Stimulated activated naive CD4-positive, alpha-beta T cell (primary cell): ENCODE measurements around the gene ZNF148.
"Not testable (repeated sequence)": the region's sequence is repeated elsewhere in the genome, so short reads cannot be mapped to it uniquely, and the experiment has no call there.

Experiments used
- DNase-seq, 6 experiments: peaks; one replicate each; lab custom pipeline; 2025; lab: John Stamatoyannopoulos, UW

Gene ZNF148

DNA sequence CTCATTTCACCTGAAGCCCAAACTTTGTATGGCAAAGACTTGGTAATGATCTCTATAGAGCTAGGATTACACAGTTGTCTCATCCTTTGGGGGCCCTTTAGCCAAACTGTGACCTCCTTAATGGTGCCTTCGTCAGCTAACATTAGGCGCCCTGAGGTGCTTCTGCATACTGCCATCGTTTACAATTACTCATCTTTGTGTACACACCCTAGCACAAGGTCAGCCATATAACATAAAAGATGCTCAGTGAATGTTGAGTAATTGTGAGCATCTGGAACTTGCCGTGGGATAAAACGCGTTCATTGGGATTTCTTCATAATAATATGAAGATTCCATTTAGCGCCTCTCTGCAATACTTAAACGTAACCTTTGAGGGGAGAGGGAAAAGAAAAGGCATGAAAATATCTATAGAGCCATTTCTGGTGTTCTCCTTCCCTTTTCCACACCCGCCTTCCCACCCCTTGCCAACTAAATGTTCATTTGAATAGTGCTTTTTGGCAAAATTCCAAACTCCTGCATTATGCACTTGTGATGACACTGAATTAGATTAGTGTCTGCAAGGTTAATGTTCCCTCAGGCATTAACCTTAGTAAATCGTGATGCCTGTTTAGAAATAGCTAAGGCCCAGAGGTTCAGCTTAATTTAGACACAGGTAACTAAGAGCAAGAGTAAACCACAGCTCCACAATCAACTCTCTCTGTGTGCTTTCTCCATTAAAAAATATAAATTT is 990 bp upstream of the ZNF148 start:
- no peak for DNase-seq

DNA sequence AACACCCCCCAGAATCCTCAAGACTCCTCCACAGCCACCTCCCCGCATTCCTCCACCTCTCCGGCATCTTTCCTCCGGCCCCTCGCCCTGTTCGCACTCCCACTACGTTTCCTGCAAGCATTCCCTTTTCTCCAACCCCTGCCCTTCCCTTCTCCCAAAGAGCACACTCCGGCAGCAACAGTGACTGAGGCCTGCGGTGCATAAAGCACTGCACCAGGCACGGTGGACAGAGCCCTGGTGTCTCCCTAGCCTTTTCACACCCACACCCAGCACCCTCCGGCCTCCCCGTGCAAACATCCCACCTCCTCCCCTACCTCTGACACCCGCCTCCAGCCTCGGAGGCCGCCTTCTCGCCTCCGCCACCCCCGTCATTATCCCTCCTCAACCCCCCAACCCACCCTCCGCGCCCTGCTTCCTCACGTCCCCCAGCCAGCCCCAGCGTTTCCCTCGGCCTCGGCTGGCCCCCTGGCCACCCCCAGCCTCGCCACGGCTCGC is 577 bp downstream of the ZNF148 start:
- DNase-seq = peak in 2 of 6 experiments; percentile 42 to 49

DNA sequence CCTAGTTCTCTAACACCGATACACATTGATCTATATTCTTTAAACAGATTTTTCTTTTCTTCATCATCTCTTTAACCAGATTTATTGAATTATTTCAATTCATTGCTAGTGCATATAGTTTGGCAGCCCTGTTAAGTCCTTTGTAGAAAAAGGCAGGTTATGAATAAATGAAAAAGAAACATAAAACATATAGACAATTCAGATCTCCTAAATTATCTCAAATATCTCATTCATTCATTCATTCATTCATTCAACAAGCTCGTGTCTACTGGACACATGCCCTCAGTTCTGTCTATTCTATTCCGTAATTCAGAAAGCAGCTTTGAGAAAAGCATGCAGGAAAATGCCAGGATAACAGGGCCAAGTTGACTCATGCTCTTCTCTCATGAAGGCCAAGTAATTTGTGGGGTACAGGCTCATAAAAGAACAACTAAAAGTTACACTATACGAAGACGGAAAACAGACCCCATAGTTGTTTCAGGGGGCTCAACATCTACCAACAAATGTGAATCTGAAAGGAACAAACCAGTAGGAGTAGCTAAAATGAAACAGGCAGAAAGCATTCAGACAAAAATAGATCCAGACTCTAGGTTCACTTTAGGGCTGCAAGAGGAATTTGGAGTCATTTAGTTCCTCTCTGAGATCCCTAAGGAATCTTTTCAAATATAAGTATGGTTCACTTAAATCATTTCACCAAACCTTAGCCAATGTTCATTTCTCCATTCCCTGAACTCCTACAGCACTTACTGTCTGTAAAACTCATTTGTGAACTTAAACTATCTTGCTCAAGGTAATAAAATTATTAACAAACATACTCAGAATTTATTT is 7.5 kb downstream of the ZNF148 start:
- no peak for DNase-seq

DNA sequence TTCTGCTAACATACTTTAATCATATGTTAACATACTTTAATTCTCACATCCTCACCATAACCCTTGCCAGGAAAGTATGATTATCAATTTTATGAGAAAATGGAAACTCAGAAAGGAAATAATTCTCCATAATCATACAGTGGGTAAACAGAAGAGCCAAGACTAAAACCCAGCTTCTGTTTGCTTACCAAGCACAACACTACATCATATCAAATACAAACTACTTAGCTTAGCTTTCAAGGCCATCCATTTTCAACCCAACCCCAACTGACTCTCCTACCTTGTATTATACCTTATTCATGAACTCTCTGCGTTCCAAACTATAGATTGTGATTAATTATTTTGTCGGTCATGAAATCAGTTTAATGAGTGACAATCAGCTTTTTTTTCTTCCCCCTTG is 9.0 kb downstream of the ZNF148 start:
- DNase-seq = no peak

DNA sequence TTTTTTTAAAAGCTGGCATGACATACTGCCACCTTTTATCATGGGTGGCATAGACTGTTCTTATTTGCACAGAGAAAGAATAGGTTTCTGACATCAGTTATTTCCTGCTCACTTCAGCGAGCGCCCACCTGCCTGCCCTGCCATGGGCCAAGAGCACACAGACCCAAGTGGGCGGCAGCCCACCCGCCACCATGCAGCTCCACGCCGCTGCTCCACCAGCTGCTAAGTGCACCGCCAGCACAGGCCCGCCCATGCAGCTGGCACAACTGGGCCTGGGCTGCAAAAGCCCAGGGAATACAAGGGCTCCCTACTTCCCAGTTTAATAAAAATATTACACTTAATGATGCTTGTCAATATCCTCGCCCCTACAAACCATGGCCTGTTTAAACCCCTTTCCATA is 15.4 kb downstream of the ZNF148 start:
- DNase-seq = no peak

DNA sequence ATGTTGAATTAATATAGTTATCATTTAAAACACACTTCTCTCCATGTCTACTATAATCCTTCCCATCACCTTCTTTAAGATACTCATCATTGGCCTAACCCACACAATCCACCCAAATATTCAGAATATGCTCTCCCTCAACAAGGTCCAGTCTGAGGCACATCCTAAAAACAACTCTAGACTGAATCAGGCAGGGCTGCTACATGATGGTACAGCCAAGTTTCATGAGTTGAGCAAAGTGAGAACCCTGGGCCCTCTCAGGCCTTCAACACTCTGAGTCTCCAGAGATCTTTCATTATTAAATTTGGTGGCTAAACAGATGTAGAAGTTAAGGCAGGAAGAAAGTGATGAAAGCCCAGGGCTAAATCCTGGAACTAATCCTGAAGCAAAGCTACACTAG is 16.2 kb downstream of the ZNF148 start:
- DNase-seq = no peak

DNA sequence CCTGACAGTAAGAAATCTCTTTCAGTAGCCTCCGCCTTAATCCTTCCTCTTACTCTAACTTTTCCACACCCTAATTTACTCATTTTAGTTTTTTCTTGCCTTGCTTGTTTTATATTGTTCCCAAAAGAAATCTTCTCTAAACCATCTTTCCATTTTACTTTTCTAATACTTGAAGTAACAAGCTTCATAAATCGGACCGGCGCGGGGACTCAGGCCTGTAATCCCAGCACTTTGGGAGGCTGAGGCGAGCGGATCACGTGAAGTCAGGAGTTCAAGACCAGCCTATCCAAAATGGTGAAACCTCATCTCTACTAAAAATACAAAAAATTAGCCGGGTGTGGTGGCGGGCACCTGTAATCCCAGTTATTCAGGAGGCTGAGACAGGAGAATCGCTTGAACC is 17.3 kb downstream of the ZNF148 start:
- DNase-seq = no peak

DNA sequence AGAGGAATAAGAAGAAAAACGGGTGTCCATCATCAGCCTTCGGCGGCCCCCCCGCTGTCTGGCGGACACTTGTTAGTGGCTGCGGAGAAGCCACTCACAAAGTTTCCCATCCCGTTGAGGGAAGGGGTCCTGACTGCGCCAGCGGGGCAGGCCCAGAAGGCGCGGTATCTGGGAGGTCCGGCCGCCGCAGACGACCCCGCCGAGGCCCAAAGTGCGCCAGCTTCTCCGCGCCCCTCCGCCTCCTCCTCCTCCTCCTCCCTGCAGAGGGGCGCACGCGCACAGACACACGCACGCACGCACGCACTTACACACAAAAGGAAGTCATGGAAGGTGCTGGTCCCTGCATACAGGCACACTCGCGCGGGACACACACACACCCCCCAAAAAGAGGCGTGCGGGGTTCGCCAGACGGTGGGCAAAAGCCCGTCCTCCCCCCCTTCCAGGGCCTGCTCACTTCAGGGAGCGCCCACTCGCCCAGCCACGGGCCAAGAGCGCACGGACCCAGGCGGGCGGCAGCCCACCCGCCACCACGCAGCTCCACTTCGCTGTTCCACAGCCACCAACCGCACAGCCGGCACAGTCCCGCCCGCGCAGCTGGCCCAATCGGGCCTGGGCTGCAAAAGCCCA is 18.0 kb downstream of the ZNF148 start:
- peak; percentile 60 to 72 (median 68) for DNase-seq

DNA sequence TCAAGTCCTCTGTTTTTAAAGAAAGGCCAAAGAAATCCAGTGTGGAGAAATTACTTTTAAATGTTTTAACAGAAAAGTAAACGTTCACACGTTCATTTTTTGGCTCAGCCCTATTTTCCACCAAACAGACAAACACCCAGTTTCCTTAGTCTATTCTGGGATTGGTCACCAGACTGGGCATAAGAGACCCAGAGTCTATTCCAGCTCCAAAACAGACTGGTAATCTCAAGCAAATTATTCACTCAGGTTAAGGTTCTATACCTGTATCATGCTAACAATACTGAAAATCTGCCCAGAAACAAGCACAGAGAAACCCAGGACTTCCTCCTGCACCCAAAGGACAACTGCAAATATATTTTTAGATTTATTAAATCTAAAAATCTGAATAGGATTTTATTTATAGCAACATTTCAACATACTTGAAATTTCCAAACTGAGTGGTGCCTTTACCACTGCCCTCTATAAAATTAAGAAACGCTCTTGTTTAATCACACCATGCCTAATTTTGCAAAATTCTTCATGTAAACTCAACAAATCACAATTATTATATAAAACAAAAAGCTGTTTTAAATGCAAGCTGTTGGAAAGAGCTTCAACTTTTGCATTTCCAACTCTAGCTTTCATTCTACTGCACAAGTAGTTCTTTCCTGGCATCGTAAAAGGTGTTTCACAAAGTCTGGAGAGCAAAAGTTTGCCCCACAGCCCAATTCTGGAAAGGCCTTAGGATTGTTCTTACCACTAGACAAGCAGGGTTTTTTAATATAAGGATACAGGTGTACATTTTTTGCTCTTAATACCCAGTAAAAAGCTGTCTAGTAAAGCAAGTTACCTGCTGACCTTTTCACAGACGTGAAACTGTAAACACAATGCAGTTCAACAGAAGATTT is 18.7 kb downstream of the ZNF148 start:
- no peak for DNase-seq

DNA sequence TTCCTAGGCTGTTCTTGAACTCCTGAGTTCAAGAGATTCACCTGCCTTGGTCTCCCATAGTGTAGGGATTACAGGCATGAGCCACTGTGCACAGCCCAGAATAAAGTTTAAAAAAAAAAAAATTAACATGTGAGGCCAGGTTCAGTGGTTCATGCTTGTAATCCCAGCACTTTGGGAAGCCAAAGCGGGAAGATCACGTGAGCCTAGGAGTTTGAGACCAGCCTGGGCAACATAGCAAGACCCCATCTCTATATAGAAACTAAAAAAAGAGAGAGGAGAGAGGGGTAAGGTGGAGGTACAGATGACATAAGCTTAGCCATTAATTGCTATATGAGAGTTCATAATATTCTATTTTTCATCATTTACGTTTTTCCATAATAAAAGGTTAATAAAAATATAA is 21.5 kb downstream of the ZNF148 start:
- DNase-seq = no peak

DNA sequence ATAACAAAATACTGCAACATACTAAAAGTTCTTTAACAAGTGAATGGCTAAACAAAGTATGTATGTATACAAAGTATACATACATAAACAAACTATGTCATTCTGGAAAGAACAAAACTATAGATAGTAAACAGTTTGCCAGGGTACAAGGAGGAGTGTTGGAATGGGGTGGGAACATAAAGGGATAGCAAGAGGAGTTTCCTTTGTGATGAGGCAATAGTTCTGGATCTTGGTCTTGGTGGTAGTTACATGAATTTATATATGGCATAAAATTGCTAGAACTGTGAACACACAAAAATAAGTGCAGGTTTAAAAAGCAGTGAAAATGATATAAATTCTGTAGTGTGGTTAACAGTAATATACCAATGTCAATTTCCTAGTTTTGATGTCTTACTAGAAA is 22.0 kb downstream of the ZNF148 start:
- DNase-seq = no peak

DNA sequence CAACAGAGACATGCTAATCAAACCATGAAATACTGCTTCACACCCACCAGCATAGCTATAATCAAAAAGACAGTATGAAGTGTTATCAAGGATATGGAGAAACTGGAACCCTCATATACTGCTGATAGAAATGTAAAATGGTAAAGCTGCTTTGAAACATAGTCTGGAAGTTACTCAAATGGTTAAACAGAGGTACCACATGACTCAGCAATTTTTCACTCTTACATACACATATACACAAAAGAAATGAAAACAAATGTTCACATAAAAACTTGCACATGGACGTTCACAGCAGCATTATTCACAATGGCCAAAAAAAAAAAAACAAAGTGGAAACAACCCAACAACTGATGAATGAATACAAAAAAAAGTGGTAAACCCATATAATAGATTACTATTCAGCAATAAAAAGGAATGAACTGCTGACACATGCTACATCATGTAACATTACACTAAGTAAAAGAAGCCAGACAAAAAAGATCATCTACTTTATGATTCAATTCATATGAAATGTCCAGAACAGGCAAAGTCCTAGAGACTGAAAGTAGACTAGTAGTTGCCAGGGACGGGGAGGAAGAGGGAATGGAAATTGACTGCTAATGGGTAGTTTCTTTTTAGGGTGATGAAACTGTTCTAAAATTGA is 23.2 kb downstream of the ZNF148 start:
- DNase-seq = no peak

DNA sequence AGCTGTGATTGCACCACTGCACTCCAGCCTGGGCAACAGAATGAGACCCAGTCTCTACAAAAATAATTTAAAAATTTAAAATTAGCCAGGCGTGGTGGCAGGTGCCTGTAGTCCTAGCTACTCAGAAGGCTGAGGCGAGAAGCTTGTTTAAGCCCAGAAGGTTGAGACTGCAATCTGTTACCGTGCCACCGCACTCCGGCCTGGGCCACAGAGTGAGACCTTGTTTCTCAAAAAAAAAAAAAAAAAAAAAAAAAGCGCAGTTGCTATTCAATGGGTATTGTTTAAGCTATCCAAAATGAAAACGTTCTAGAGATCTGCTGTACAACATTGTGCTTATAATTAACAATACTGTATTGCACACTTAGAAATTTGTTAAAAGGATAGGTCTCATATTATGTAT is 24.0 kb downstream of the ZNF148 start:
- no peak for DNase-seq

DNA sequence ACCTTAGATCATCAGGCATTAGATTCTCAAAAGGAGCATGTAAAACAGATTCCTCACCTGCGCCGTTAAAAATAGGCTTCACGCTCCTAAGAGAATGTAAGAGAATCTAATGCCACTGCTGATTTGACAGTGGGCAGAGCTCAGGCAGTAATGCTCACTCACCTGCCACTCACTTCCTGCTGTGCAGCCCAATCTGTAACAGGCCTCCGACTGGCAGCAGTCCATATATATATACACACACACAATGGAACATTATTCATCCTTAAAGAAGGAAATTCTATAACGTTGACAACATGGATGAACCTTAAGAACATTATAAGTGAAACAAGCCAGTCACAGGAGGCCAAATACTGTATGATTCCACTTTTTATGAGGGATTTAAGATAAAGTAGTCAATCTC is 24.5 kb downstream of the ZNF148 start:
- no peak for DNase-seq

DNA sequence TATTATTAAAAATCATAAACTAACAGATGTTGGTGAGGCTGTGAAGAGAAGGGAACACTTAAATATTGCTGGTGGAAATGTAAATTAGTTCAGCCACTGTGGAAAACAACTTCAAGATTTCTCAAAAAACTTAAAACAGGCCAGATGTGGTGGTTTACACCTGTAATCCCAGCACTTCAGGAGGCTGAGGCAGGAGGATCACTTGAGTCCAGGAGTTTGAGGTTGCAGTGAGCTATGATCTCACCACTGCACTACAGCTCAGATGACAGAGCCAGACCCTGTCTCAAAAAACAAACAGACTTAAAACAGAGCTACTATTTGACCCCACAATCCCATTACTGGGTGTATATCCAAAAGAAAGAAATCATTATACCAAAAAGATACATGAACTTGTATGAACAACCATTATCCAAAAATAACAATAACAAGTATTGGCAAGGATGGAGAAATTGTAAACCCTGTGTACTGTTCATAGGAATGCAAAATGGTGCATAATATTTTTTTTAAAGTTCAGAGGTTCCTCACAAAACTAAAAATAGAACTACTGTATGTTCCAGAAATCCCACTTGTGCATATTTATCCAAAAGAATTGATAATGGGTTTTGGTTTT is 25.5 kb downstream of the ZNF148 start:
- DNase-seq = no peak

DNA sequence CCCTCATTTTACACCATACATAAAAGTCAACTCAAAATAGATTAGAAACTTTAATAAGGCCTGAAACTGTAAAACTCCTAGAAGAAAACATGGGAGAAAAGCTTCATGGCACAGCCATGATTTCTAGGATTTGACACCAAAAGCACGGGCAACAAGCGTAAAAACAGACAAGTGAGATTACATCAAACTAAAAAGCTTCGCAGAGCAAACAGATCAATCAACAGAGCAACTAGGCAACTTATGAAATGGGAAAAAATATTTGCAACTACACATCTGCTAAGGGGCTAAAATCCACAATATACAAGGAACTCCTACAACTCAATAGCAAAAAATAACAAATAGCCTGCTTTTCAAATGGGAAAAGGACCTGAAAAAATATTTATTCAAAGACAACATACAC is 26.1 kb downstream of the ZNF148 start:
- DNase-seq = no peak

DNA sequence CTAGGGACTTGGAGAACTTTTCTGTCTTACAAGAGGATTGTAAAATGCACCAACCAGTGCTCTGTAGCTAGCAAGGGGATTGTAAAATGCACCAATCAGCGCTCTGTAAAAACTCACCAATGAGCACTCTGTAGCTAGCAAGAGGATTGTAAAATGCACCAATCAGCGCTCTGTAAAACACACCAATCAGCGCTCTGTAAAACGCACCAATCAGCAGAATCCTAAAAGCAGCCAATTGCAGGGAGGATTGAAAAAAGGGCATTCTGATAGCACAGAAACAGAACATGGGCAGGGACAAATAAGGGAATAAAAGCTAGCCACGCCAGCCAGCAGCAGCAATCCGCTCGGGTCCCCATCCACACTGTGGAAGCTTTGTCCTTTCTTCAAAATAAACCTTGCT is 31.8 kb downstream of the ZNF148 start:
- DNase-seq = not testable (repeated sequence)

DNA sequence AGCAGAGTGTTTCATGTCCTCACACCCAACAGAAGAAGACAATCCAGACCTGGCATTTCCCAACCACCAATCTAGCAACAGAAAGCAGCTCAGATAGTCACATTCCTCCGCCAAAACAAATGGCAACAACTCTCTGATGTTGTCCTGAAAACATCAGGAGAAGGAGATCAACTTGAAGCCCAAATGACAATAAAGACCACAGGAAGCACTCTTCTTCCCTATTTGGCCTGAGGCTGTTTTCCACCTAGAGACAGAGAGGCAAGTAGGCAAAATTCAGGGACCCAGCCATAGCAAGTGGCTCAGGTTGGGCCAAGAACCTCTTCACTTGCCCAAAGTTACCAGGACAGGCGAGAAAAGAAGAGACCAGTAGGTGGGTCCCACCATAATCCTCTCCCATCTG is 35.0 kb downstream of the ZNF148 start:
- no peak for DNase-seq

DNA sequence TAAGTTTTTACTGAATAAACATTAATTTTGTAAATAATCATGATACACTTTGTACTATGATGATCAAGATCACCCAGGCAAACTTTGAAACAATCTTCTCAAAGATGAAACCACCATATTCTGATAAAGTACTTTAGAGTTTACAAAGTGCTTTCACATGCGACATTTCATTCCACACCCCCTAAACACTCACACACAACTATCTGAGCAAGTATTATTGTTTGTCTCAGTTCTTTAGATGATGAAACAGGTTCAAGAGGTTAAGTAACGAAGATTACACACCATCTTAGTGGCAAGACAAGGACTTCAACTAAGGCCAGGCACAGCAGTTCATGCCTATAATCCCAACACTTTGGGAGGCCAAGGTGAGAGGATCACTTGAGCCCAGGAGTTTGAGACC is 37.6 kb downstream of the ZNF148 start:
- no peak for DNase-seq

DNA sequence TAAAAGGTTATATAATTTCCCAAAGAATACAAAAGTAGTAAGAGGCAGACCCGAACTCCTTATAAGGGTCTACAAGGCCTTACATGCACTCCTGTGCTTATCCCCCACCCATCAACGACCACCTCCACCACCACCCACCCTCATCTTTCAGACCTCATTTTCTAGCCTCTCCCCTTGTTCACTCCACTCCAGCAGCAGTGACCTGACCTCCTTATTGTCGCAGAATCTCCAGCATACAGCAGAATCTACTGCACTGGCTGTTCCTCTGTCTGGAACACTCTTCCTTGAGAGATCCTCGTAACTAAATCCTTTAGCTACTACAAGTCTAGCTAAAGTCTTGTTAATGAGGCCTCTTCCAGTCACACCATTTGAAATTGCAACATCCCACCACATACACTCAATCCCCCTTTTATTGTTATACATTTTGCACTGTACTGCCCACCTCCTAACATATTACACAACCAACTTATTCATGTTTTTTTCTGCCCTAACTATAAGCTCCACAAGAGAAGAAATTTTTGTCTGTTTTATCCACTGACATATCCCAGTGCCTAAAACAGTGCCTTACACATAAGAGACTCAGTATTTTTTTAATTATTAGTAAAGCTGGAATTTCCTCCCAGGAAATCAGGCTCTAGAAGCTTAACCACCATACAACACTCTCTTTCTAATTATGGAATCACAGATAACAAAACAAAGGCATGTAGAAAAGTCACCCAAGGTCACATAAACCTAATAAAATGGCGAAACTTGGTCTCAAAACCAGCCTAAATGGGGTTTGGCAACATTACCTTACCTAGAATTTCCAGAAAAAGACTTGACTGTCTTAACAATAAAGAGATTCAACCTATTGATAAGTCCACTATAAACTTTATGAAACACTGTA is 40.2 kb downstream of the ZNF148 start:
- no peak for DNase-seq
